ENCODE measurements around the gene MEF2B.
A peak's percentile ranks its signal among the peaks of the same experiment; 100 is the strongest.

Gene MEF2B

GRCh38 chr19:19192078-19192882, 22.2 kb upstream of the MEF2B start, which contains the start of the genes BORCS8 and RFXANK:
TSS of gene BORCS8 (minus strand) at chr19:19192152. CDS start at chr19:19192117, 35 bp downstream.
TSS of gene RFXANK (plus strand) at chr19:19192258. CDS start at chr19:19193947, 1,689 bp downstream.
- TF ChIP-seq CTCF (conservative IDR thresholded peaks at IDR 0.05; ENCODE audit: low read length) = no peak
- peak; percentile 98 for DNase-seq (ENCODE audit: low read depth)
- H3K4me3 ChIP-seq (ENCODE audit: low read length) = peak within 1 kb of the TSS; percentile 99

- DNase-seq (ENCODE audit: low read depth) = no peak
- peak overlapping the region; percentile 99 for H3K4me3 ChIP-seq (ENCODE audit: low read length)
- no peak for TF ChIP-seq CTCF (conservative IDR thresholded peaks at IDR 0.05; ENCODE audit: low read length)
Measured at GRCh38 chr19:19191768-19192077, 21.7 kb upstream of the MEF2B start.

- TF ChIP-seq CTCF (conservative IDR thresholded peaks at IDR 0.05; ENCODE audit: low read length) = no peak
Measured at GRCh38 chr19:19186742-19187141, 16.7 kb upstream of the MEF2B start.

GRCh38 chr19:19185853-19186740, 16.0 kb upstream of the MEF2B start:
- peak; percentile 16 for DNase-seq (ENCODE audit: low read depth)
- H3K4me3 ChIP-seq (ENCODE audit: low read length) = no peak overlapping the region
- TF ChIP-seq CTCF (conservative IDR thresholded peaks at IDR 0.05; ENCODE audit: low read length) = peak; percentile 52

More at GRCh38 chr19:19186742-19187141, 16.7 kb upstream of the MEF2B start:
- no peak for DNase-seq (ENCODE audit: low read depth)
- H3K4me3 ChIP-seq (ENCODE audit: low read length) = no peak overlapping the region

- no peak overlapping the region for H3K4me3 ChIP-seq (ENCODE audit: low read length)
- DNase-seq (ENCODE audit: low read depth) = no peak
- TF ChIP-seq CTCF (conservative IDR thresholded peaks at IDR 0.05; ENCODE audit: low read length) = no peak
Measured at GRCh38 chr19:19181488-19181998, 11.5 kb upstream of the MEF2B start.

DNA sequence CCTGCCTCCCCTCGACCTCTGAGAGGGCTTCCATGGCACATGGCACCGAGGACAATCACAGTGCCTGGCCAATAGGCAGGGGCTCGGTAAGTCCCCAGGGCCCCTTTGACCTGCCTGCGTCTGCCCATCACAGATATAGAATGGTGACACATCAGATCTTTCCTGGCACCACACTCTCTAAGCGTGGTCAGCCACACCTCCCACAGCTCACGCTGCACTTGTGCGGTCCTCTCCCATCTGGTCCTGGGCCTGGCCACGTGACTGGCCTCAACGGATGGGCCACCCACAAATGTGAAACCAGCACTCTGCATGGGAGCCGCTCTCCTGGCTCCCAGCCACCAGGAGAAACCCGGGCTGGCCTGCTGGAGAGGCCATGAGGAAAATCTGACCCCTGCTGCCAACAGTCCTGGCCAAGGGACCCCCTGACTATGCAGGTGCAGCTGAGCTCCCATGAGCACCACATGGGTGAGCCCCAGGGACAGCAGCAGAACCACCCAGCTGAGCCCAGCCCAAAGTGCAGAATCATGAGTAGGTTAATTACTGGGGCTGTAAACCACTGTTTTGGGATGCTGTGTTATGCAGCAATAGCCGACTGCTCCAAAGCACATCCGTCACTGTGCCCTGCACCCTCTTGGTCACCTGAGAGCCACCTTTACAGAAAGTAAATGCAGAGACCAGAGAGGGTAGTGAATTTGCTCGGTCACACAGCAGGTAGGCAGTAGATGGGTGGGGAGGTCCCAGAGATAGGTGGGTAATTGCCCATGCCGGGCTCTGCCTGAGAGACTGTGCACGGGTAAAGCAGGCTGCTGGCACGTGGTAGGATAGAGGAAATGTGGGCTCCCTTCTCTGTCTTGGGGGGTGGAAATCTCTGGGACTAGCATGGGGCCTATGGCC, 9.7 kb upstream of the MEF2B start:
- TF ChIP-seq CTCF (conservative IDR thresholded peaks at IDR 0.05; ENCODE audit: low read length) = no peak
- H3K4me3 ChIP-seq (ENCODE audit: low read length) = no peak overlapping the region
- no peak for DNase-seq (ENCODE audit: low read depth)
